H1 (cell line): ENCODE data around the gene PTK6. TPM values are rescaled to one million over a fixed set of nuclear protein-coding genes. Genes with fewer than 3 reads are reported as not detected.

Experiments used
- CHD2 ChIP-seq: IDR thresholded peaks from 2 replicates; pipeline ENCODE4 v1.6.1; 2012; ENCODE audit warnings: low read length, improper control_type of control experiment
- CREB1 ChIP-seq: IDR thresholded peaks from 2 replicates; pipeline ENCODE4 v1.6.1; 2012; ENCODE audit warnings: inconsistent platforms
- HDAC2 ChIP-seq, 2 experiments: fragments of 300-600 bp in 1 of 2; sonication (generic) in 1 of 2; IDR thresholded peaks; 2 replicates each; pipeline ENCODE4 v1.6.1; 2011 to 2012; ENCODE audit warnings: low read depth in 2 of 2, low read length in 2 of 2, mild to moderate bottlenecking in 2 of 2, moderate library complexity in 2 of 2, borderline replicate concordance in 1 of 2, inconsistent platforms in 1 of 2
- HDAC6 ChIP-seq: IDR thresholded peaks from one replicate; pipeline ENCODE4 v1.7.1; 2012; ENCODE audit warnings: low read depth, mild to moderate bottlenecking, inconsistent platforms, low read length, moderate library complexity
- KDM1A ChIP-seq: fragments of 200-600, 300-600 bp; sonication (generic); IDR thresholded peaks from 2 replicates; pipeline ENCODE4 v1.7.1; 2016; ENCODE audit warnings: mild to moderate bottlenecking, low read length, borderline replicate concordance
- KDM4A ChIP-seq: IDR thresholded peaks from one replicate; pipeline ENCODE4 v1.7.1; 2012; ENCODE audit warnings: low read depth, mild to moderate bottlenecking, moderate library complexity, low read length, inconsistent platforms; ENCODE audit not compliant: severe bottlenecking
- KDM5A ChIP-seq: fragments of 200-600 bp; IDR thresholded peaks from 2 replicates; pipeline ENCODE4 v1.7.1; 2012; ENCODE audit warnings: mild to moderate bottlenecking, low read length, inconsistent platforms, mixed read lengths
- MAFK ChIP-seq: IDR thresholded peaks from 2 replicates; pipeline ENCODE4 v1.6.1; 2012; ENCODE audit warnings: low read depth, mild to moderate bottlenecking, improper control_type of control experiment, low read length
- NANOG ChIP-seq: IDR thresholded peaks from 2 replicates; pipeline ENCODE4 v1.6.1; 2011; ENCODE audit warnings: low read length, low read depth, mild to moderate bottlenecking, inconsistent platforms; ENCODE audit not compliant: insufficient read depth, poor library complexity, severe bottlenecking
- PHF8 ChIP-seq: fragments of 200-600 bp; sonication (generic); conservative IDR thresholded peaks from 2 replicates; pipeline ENCODE4 v1.7.1; 2012; ENCODE audit warnings: low read depth, mild to moderate bottlenecking, inconsistent platforms, low read length, moderate library complexity
- POLR2AphosphoS5 ChIP-seq: IDR thresholded peaks from 2 replicates; pipeline ENCODE4 v1.6.1; 2011; ENCODE audit warnings: low read depth, low read length
- RBBP5 ChIP-seq: IDR thresholded peaks from 2 replicates; pipeline ENCODE4 v1.7.1; 2012; ENCODE audit warnings: low read depth, mild to moderate bottlenecking, inconsistent platforms, low read length, moderate library complexity, borderline replicate concordance
- SIN3A ChIP-seq, 2 experiments: IDR thresholded peaks in 1 of 2; conservative IDR thresholded peaks in 1 of 2; 2 replicates each; pipeline ENCODE4 v1.6.1; 2011 to 2012; ENCODE audit warnings: low read length in 2 of 2, improper control_type of control experiment in 1 of 2, low read depth in 1 of 2, mild to moderate bottlenecking in 1 of 2
- SIX5 ChIP-seq: IDR thresholded peaks from 2 replicates; pipeline ENCODE4 v1.6.1; 2011; ENCODE audit warnings: mild to moderate bottlenecking, low read depth, low read length
- SP1 ChIP-seq: IDR thresholded peaks from 2 replicates; pipeline ENCODE4 v1.6.1; 2011; ENCODE audit warnings: low read depth, low read length
- TAF1 ChIP-seq: IDR thresholded peaks from 2 replicates; pipeline ENCODE4 v1.6.1; 2011; ENCODE audit warnings: mild to moderate bottlenecking, low read depth, low read length
- YY1 ChIP-seq: IDR thresholded peaks from 2 replicates; pipeline ENCODE4 v1.6.1; 2011; ENCODE audit warnings: low read depth, mild to moderate bottlenecking, low read length
- polyA plus RNA-seq, 7 experiments: library from polyadenylated mRNA; depleted of rRNA in 3 of 7; stranded (reverse) in 5 of 7; unstranded in 2 of 7; fragments of >200 nt in 5 of 7; fragments of 200-250 nt in 2 of 7; gene quantifications; 1 replicate in 5 of 7; 2 replicates in 1 of 7; 4 replicates in 1 of 7; pipeline versions ENCODE4 v1.2.1 to v1.2.3, GENCODE V29; 2011 to 2013; ENCODE audit warnings: missing spikeins in 2 of 7, mixed read lengths in 2 of 7
- total RNA-seq: library from RNA; stranded (reverse); fragmentation: NEBNext Ultra II Directional; extraction: Animal tissue kit (Norgen Biotek cat#: 25700); gene quantifications from 2 replicates; pipeline ENCODE4 v1.2.1, GENCODE V29; 2021
- TF ChIP-seq, protein P1 (sequence below): IDR thresholded peaks from 2 replicates; pipeline ENCODE4 v1.6.1; 2012; ENCODE audit warnings: low read length, inconsistent platforms

Gene PTK6
- total and polyA plus RNA-seq, 2 of the 8 experiments (the other 6 are each of a cell fraction or from before 2014, with no cell fraction given), result 0.12 to 0.19 TPM

DNA sequence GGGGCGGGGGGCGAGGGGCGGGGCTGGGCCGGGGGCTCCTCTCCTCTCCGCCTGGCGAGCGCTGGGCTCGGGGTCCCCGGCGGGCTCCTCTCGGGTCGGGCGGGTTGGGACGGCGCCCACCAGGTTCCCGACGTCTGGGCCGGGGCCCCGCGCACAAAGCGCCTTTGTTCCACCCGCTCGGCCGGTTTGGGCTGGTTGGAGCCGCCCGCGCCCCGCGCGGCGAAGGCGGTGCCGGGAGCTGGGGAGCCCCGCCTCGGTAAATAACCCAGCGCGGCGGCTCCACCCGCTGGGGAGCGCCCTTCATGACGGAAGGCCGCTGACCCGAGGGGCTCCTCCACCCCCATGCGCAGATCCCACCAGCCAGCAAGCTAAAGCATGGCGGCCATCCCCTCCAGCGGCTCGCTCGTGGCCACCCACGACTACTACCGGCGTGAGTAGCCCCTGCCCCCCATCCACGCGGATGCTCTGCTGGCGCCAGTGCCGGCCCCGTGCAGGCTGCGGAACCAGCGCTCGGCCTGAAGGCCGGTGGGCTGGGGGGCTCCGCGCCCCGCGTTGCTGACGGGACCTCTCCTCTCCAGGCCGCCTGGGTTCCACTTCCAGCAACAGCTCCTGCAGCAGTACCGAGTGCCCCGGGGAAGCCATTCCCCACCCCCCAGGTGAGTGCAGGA lies 16.1 kb downstream of the PTK6 start (continued):
- TF ChIP-seq KDM4A (peak; percentile 76), PHF8 (peak; percentile 39; the same call in 1 of the 2 replicates), MAFK (no peak), HDAC2 (IDR thresholded peaks at IDR 0.05; ENCODE audit: borderline replicate concordance in 1 of 2, low read depth in 2 of 2, low read length in 2 of 2) (0 out of 4 replicates have a peak, but pooled peaks of 1 of the 2 experiments have one; percentile 45), CHD2 (no peak), SIX5 (no peak), CREB1 (peak; percentile 38; the same call in 1 of the 2 replicates), SIN3A (conservative IDR thresholded peaks at IDR 0.05 in 1 of 2, IDR thresholded peaks at IDR 0.05 in 1 of 2; ENCODE audit: low read depth in 1 of 2, low read length in 2 of 2) (peak in 1 of 2 experiments; percentile 62; a peak in 1 of 4 replicates), KDM1A (no peak), RBBP5 (peak; percentile 67; the same call in 1 of the 2 replicates), KDM5A (no peak), YY1 (0 out of 2 replicates have a peak, but pooled peaks have one; percentile 57), NANOG (no peak), HDAC6 (no peak), POLR2AphosphoS5 (peak; percentile 62; the same call in 1 of the 2 replicates), SP1 (no peak), TAF1 (peak; percentile 78)
- TF ChIP-seq, protein P1, sequence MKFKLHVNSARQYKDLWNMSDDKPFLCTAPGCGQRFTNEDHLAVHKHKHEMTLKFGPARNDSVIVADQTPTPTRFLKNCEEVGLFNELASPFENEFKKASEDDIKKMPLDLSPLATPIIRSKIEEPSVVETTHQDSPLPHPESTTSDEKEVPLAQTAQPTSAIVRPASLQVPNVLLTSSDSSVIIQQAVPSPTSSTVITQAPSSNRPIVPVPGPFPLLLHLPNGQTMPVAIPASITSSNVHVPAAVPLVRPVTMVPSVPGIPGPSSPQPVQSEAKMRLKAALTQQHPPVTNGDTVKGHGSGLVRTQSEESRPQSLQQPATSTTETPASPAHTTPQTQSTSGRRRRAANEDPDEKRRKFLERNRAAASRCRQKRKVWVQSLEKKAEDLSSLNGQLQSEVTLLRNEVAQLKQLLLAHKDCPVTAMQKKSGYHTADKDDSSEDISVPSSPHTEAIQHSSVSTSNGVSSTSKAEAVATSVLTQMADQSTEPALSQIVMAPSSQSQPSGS, result peak; percentile 46; the same call in 1 of the 2 replicates
- TF ChIP-seq, all 59 proteins: peak for 12
